ENCODE results near the gene TECPR2.
"Not testable (repeated sequence)": the region's sequence is repeated elsewhere in the genome, so short reads cannot be mapped to it uniquely, and the experiment has no call there.

The TECPR2 gene

GRCh38 chr14:102362545-102363181, at the start of gene TECPR2, which contains the start of gene CINP:
TSS of gene TECPR2 (plus strand) at chr14:102362941. CDS start at chr14:102376722, 13,781 bp downstream.
TSS of gene CINP (minus strand) at chr14:102362890. CDS start at chr14:102362851, 39 bp downstream.
- DNase-seq (ENCODE audit: low spot score) = peak; percentile 96

GRCh38 chr14:102314242-102315011, 48.3 kb upstream of the TECPR2 start:
- DNase-seq (ENCODE audit: low spot score) = peak; percentile 89

- DNase-seq (ENCODE audit: low spot score) = no peak
These were observed 47.6 kb upstream of the TECPR2 start for GRCh38 chr14:102315121-102315520.

GRCh38 chr14:102316338-102316742, 46.4 kb upstream of the TECPR2 start:
- no peak for DNase-seq (ENCODE audit: low spot score)

- DNase-seq (ENCODE audit: low spot score) = peak; percentile 93
These were observed 45.8 kb upstream of the TECPR2 start for GRCh38 chr14:102316743-102317563.

GRCh38 chr14:102317564-102318248, 45.0 kb upstream of the TECPR2 start:
- no peak for DNase-seq (ENCODE audit: low spot score)

- no peak for DNase-seq (ENCODE audit: low spot score)
These were observed 43.9 kb upstream of the TECPR2 start for GRCh38 chr14:102318781-102319276.

GRCh38 chr14:102319351-102320032, 43.2 kb upstream of the TECPR2 start, which contains the start of gene ZNF839:
TSS of gene ZNF839 (plus strand) at chr14:102319746. CDS start at chr14:102319766, 20 bp downstream.
- DNase-seq (ENCODE audit: low spot score) = peak; percentile 93

- DNase-seq (ENCODE audit: low spot score) = peak; percentile 54
These were observed 42.6 kb upstream of the TECPR2 start for GRCh38 chr14:102320033-102320660.

- DNase-seq (ENCODE audit: low spot score) = no peak
These were observed 41.9 kb upstream of the TECPR2 start for GRCh38 chr14:102320671-102321455.

- no peak for DNase-seq (ENCODE audit: low spot score)
These were observed 41.0 kb upstream of the TECPR2 start for GRCh38 chr14:102321456-102322422.

- peak; percentile 74 for DNase-seq (ENCODE audit: low spot score)
These were observed 39.6 kb upstream of the TECPR2 start for GRCh38 chr14:102323102-102323501.

- DNase-seq (ENCODE audit: low spot score) = no peak
These were observed 36.9 kb upstream of the TECPR2 start for GRCh38 chr14:102325791-102326345.

- no peak for DNase-seq (ENCODE audit: low spot score)
These were observed 36.2 kb upstream of the TECPR2 start for GRCh38 chr14:102326583-102326982.

- DNase-seq (ENCODE audit: low spot score) = not testable (repeated sequence)
These were observed 33.4 kb upstream of the TECPR2 start for GRCh38 chr14:102329381-102329780.

GRCh38 chr14:102330806-102331205, 31.9 kb upstream of the TECPR2 start:
- no peak for DNase-seq (ENCODE audit: low spot score)

GRCh38 chr14:102333390-102333789, 29.4 kb upstream of the TECPR2 start:
- DNase-seq (ENCODE audit: low spot score) = no peak
